ENCODE data around the gene DFFB.

DNA sequence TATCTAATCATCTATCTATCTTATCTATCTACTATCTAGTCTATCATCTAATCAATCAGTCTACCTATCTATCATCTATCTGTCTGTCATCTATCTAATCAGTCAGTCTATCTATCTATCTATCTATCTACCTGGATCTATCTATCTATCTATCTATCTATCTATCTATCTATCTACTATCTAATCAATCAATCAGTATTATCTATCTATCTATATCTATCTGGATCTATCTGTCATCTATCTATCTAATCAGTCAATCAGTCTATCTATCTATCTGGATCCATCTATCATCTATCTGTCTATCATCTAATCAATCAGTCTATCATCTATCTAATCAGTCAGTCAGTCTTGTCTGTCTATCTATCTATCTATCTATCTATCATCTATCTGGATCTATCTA lies 69.7 kb downstream of the DFFB start:
- TF ChIP-seq, protein P1, sequence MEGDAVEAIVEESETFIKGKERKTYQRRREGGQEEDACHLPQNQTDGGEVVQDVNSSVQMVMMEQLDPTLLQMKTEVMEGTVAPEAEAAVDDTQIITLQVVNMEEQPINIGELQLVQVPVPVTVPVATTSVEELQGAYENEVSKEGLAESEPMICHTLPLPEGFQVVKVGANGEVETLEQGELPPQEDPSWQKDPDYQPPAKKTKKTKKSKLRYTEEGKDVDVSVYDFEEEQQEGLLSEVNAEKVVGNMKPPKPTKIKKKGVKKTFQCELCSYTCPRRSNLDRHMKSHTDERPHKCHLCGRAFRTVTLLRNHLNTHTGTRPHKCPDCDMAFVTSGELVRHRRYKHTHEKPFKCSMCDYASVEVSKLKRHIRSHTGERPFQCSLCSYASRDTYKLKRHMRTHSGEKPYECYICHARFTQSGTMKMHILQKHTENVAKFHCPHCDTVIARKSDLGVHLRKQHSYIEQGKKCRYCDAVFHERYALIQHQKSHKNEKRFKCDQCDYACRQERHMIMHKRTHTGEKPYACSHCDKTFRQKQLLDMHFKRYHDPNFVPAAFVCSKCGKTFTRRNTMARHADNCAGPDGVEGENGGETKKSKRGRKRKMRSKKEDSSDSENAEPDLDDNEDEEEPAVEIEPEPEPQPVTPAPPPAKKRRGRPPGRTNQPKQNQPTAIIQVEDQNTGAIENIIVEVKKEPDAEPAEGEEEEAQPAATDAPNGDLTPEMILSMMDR (IDR thresholded peaks at IDR 0.05): no peak
- TF ChIP-seq POLR2A (IDR thresholded peaks at IDR 0.05): no peak
